ENCODE data around the gene CYP11A1.
A peak's percentile ranks its signal among the peaks of the same experiment; 100 is the strongest.

CYP11A1 gene

DNA sequence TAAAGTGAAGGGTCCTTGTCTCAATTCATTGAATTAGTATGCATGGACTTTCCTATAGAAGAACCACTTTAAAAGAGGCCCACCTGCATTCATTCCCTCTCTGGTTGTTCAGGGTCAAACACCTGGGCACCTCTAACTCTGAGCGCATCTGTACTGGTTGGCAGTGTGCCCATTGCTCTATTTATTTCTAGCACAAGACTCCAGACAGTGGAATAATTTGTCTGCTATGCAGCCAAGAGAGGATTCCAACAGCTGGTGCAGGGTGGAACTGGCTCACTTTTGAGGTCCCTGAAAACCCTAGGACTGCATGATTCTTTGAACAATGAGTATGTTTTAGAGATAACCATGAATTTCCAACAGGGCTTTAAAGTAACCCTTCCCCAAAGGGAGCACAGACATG, 73.4 kb downstream of the CYP11A1 start:
- no peak for DNase-seq (ENCODE audit: low spot score)
- TF ChIP-seq CTCF (conservative IDR thresholded peaks at IDR 0.05; ENCODE audit: low read depth), result no peak
- H3K27ac ChIP-seq, result no peak overlapping the region
- ChIA-PET POLR2A (ENCODE audit: low non-redundant PET) (no interaction called here), CTCF (no interaction called here)

DNA sequence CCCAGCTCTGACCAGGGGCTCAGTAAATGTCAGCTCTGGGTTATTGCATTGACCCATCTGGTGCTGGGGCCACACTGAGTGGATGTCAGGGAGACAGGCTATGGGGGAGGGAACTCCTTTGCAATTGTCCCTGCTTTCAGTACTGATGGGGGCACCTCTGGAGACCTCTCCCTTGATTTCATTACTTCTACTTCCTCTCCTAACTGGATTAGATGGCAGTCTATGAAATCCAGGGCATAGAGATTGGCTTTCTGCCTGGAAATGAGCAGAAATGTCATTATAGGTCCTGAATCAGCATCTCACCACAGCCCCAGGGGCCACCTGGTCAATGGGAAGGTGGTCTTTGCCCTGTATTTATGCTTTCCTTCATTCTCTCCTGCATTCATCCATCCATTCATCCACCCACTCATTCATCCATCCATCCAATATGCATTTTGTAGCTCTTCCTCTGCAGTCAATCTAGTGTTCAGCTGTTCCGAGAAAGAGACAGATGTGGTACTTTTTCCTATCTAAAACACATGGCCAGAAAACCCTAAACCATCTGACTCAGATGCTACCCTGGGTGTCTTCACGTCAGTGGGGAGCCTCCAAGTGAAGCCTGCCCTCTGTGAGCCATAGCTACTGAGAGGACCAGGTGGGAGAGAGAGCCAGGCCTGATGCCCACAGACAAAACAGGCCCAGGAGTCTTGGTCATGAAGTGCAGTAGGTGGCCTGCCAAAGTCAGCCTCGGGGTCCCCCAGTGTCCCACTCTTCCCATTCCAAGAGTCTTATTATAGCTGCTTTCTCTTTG, 74.2 kb downstream of the CYP11A1 start:
- POLR2A ChIA-PET (ENCODE audit: low non-redundant PET), result no interaction called here
- CTCF ChIA-PET, result no interaction called here
- TF ChIP-seq CTCF (conservative IDR thresholded peaks at IDR 0.05; ENCODE audit: low read depth), result no peak
- DNase-seq (ENCODE audit: low spot score), result no peak
- H3K27ac ChIP-seq, result no peak overlapping the region

DNA sequence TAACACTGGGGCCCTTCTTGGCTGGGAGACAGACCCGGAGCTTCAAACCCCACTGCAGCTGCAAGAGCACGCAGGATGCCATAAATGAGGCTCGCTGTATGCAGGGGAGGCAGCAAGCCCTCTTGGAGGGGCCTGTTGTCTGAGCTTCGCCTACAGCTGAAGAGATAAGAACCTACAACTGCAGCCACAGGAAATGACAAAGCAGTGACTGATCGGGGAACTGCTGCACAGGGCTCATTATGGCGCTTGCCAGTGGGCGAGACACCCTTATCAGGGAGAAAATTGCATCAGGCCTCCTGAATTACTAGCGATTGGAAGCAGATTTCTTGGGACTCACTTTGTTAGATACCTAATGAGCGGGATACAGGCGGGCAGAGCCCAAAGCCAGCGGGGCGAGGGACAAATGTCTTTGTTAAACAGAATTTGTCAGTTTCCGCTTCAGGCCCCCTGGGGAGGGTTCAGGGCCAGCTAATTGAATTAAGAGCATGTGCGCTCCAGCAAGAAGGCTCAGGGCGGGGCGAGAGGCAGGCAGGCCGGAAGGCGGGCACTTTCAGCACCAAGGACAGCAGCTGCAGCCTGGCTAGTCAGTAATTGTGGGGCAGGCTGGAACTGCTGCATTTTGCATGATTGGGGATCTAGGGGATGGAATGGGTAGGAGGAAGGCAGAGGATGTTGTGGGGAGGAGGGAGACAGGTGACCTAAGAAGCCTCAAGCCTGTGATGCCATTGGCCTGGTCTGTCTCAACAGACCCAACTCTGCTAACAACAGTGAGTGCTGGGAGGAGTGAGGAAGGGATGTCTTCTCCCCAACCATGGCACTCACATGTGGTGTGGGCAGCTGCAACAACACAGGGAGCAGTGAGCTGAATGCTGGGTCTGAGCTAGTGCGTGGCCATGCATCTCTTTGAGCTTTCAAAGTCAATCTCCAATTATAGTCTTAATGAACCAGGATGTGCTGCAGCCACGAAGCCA, 76.1 kb downstream of the CYP11A1 start:
- peak; percentile 87 for DNase-seq (ENCODE audit: low spot score)
- CTCF ChIA-PET, result interaction anchor here (0.8 kb wide), 1 partner anchor 16 kb away, joined by 3 read pairs; no protein-coding TSS in a partner anchor
- no peak overlapping the region for H3K27ac ChIP-seq
- no peak for TF ChIP-seq CTCF (conservative IDR thresholded peaks at IDR 0.05; ENCODE audit: low read depth)
- POLR2A ChIA-PET (ENCODE audit: low non-redundant PET), result no interaction called here

DNA sequence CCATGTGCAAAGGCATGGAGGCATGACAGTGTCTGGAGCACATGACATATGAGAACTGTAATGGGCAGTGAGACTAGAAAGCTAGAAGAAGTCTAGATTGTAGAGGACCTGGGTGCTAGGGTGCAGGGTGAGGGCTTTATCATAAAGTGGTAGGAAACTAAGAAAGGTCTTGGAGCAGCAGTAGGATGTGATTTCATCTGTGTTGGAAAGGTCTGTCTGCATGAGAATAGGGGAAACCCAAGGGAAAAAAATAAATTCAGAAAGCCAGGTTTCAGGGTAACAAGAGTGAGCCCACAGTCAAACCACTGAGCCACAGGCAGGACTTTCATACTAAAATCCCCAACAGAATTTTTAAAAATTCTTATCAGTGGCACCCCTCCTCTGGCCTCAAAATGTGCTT, 76.8 kb downstream of the CYP11A1 start:
- CTCF ChIA-PET, result interaction anchor here (0.8 kb wide), 1 partner anchor 17 kb away, joined by 3 read pairs; no protein-coding TSS in a partner anchor
- DNase-seq (ENCODE audit: low spot score), result no peak
- H3K27ac ChIP-seq, result no peak overlapping the region
- POLR2A ChIA-PET (ENCODE audit: low non-redundant PET), result no interaction called here
- no peak for TF ChIP-seq CTCF (conservative IDR thresholded peaks at IDR 0.05; ENCODE audit: low read depth)

DNA sequence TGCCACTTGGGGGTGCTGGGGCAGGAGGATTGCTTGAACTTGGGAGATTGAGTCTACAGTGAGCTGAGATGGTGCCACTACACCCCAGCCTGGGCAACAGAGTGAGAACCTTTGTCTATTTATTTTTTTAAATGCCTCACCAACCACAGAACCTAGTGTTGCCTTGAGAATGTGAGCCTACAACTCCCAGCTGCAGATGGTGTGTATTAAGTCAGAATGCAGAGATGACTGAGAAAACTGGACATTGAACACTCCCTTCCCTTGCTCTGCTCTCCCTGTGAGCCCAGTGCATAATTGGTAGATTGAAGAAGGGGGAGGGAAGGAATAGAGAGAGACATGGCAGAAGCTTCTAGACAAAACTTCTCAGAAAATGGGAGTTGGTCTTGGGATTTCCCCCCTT, 77.8 kb downstream of the CYP11A1 start:
- no peak for DNase-seq (ENCODE audit: low spot score)
- TF ChIP-seq CTCF (conservative IDR thresholded peaks at IDR 0.05; ENCODE audit: low read depth), result no peak
- H3K27ac ChIP-seq, result no peak overlapping the region
- CTCF ChIA-PET, result no interaction called here
- POLR2A ChIA-PET (ENCODE audit: low non-redundant PET), result no interaction called here

All from RWPE1 (cell line).